Keratinocyte (primary cell): ENCODE measurements around the gene ALKAL2.

ENCODE experiments used
- CTCF ChIP-seq, 3 experiments: IDR thresholded peaks in 1 of 3; conservative IDR thresholded peaks in 1 of 3; optimal IDR thresholded peaks in 1 of 3; 2 replicates in 2 of 3; 3 replicates in 1 of 3; pipeline versions ENCODE3 to v1.5.1; 2011; ENCODE audit warnings: low read length in 3 of 3, mild to moderate bottlenecking in 3 of 3, moderate library complexity in 2 of 3, control low read depth in 1 of 3, inconsistent platforms in 1 of 3; ENCODE audit not compliant: insufficient read depth in 2 of 3; ENCODE audit errors: extremely low read depth in 1 of 3
- EZH2 ChIP-seq: IDR thresholded peaks from one replicate; pipeline ENCODE4 v1.6.1; 2012; ENCODE audit warnings: inconsistent platforms, mild to moderate bottlenecking, low read length, moderate library complexity

GRCh38 chr2:237878-238277 lies 50.0 kb downstream of the ALKAL2 start:
- TF ChIP-seq EZH2 (no peak), CTCF (optimal IDR thresholded peaks at IDR 0.05 in 1 of 3, IDR thresholded peaks at IDR 0.05 in 1 of 3, conservative IDR thresholded peaks at IDR 0.05 in 1 of 3; ENCODE audit: extremely low read depth in 1 of 3, insufficient read depth in 2 of 3, low read length in 3 of 3) (no peak)
